ENCODE data around the gene PGAP1. TPM values are rescaled to one million over a fixed set of nuclear protein-coding genes. Genes with fewer than 3 reads are reported as not detected.

PGAP1 gene
- total RNA-seq, 1 experiment from 2014 or later: 7.1 TPM

DNA sequence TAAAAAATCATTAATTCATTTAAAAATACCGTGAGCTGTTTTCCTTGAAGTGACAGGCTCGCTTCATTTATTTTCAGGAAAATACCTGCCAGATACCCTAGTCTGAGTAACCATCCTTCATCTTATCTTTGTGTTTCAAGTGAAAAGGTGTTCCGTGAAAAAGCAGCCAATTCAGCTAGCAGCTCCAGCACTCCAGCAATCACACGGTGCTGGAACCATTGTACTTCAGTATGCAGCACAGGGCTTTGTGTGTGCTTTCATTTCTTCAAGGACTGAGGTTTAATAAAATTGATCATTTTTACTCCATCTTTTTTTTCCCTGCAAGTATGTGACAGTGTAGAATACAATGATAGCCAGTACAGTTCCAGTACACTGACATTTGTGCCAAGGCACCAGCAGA lies 39.1 kb upstream of the PGAP1 start:
- DNase-seq (ENCODE audit: low read depth, low spot score) (no peak), ATAC-seq (no peak)
- no peaks in the 10 kb centered on the region for H3K27me3 ChIP-seq (ENCODE audit: insufficient read depth, low read length)
- no peak for TF ChIP-seq SRF (IDR thresholded peaks at IDR 0.05; ENCODE audit: low read depth)
- TF ChIP-seq RAD21 (IDR thresholded peaks at IDR 0.05; ENCODE audit: low read depth): no peak
- TF ChIP-seq CBX3 (IDR thresholded peaks at IDR 0.05; ENCODE audit: low read depth): no peak
- TF ChIP-seq, protein P1, sequence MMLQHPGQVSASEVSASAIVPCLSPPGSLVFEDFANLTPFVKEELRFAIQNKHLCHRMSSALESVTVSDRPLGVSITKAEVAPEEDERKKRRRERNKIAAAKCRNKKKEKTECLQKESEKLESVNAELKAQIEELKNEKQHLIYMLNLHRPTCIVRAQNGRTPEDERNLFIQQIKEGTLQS (IDR thresholded peaks at IDR 0.05): no peak
- TF ChIP-seq JUND (IDR thresholded peaks at IDR 0.05): no peak
- TF ChIP-seq POLR2A (IDR thresholded peaks at IDR 0.05; ENCODE audit: borderline replicate concordance, extremely low read depth, insufficient read depth, insufficient read length): no peak
- TF ChIP-seq, protein P2, sequence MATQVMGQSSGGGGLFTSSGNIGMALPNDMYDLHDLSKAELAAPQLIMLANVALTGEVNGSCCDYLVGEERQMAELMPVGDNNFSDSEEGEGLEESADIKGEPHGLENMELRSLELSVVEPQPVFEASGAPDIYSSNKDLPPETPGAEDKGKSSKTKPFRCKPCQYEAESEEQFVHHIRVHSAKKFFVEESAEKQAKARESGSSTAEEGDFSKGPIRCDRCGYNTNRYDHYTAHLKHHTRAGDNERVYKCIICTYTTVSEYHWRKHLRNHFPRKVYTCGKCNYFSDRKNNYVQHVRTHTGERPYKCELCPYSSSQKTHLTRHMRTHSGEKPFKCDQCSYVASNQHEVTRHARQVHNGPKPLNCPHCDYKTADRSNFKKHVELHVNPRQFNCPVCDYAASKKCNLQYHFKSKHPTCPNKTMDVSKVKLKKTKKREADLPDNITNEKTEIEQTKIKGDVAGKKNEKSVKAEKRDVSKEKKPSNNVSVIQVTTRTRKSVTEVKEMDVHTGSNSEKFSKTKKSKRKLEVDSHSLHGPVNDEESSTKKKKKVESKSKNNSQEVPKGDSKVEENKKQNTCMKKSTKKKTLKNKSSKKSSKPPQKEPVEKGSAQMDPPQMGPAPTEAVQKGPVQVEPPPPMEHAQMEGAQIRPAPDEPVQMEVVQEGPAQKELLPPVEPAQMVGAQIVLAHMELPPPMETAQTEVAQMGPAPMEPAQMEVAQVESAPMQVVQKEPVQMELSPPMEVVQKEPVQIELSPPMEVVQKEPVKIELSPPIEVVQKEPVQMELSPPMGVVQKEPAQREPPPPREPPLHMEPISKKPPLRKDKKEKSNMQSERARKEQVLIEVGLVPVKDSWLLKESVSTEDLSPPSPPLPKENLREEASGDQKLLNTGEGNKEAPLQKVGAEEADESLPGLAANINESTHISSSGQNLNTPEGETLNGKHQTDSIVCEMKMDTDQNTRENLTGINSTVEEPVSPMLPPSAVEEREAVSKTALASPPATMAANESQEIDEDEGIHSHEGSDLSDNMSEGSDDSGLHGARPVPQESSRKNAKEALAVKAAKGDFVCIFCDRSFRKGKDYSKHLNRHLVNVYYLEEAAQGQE (IDR thresholded peaks at IDR 0.05; ENCODE audit: low read depth): no peak
- TF ChIP-seq ELF1 (IDR thresholded peaks at IDR 0.05; ENCODE audit: borderline replicate concordance, low read depth): no peak
- TF ChIP-seq, protein P3, sequence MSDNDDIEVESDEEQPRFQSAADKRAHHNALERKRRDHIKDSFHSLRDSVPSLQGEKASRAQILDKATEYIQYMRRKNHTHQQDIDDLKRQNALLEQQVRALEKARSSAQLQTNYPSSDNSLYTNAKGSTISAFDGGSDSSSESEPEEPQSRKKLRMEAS (IDR thresholded peaks at IDR 0.05): no peak
- TF ChIP-seq FOSL1 (IDR thresholded peaks at IDR 0.05; ENCODE audit: low read depth): no peak
- TF ChIP-seq YY1 (IDR thresholded peaks at IDR 0.05; ENCODE audit: extremely low read depth, insufficient replicate concordance, low read depth, low read length): no peak
- TF ChIP-seq EGR1 (IDR thresholded peaks at IDR 0.05; ENCODE audit: low read depth): no peak
- TF ChIP-seq ZFX (IDR thresholded peaks at IDR 0.05): no peak
- no peak for TF ChIP-seq CEBPB (IDR thresholded peaks at IDR 0.05; ENCODE audit: low read depth)
- TF ChIP-seq, protein P4, sequence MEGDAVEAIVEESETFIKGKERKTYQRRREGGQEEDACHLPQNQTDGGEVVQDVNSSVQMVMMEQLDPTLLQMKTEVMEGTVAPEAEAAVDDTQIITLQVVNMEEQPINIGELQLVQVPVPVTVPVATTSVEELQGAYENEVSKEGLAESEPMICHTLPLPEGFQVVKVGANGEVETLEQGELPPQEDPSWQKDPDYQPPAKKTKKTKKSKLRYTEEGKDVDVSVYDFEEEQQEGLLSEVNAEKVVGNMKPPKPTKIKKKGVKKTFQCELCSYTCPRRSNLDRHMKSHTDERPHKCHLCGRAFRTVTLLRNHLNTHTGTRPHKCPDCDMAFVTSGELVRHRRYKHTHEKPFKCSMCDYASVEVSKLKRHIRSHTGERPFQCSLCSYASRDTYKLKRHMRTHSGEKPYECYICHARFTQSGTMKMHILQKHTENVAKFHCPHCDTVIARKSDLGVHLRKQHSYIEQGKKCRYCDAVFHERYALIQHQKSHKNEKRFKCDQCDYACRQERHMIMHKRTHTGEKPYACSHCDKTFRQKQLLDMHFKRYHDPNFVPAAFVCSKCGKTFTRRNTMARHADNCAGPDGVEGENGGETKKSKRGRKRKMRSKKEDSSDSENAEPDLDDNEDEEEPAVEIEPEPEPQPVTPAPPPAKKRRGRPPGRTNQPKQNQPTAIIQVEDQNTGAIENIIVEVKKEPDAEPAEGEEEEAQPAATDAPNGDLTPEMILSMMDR (IDR thresholded peaks at IDR 0.05 in 2 of 3, conservative IDR thresholded peaks at IDR 0.05 in 1 of 3; ENCODE audit: borderline replicate concordance in 1 of 3, insufficient read depth in 1 of 3, low read depth in 2 of 3, low read length in 2 of 3): no peak
- no peak for TF ChIP-seq ZNF274 (IDR thresholded peaks at IDR 0.05; ENCODE audit: low read depth, low read length)
- no peak for TF ChIP-seq TCF7L2 (IDR thresholded peaks at IDR 0.05; ENCODE audit: borderline replicate concordance, extremely low read depth, insufficient read depth, insufficient read length)
- no peak for TF ChIP-seq EZH2phosphoT487 (IDR thresholded peaks at IDR 0.05; ENCODE audit: borderline replicate concordance)
- no peaks in the 10 kb centered on the region for H3K9me3 ChIP-seq (ENCODE audit: control insufficient read depth in 1 of 2, insufficient read depth in 1 of 2, low read depth in 1 of 2, low read length in 2 of 2)
- H3K4me1 ChIP-seq (ENCODE audit: control insufficient read depth in 1 of 2, insufficient read depth in 2 of 2, low read length in 2 of 2): peaks cover 0 to 4% of the 10 kb centered on the region in 2 experiments; a peak in 1 of 4 replicates
- ChIA-PET CTCF (no interaction called here), POLR2A (no interaction called here), RAD21 (ENCODE audit: low non-redundant PET in 1 of 2, low total read pairs in 2 of 2, uncharacterized antibody in 2 of 2, unreplicated experiment in 2 of 2) (no interaction called here)
- no peaks in the 10 kb centered on the region for H3K9me2 ChIP-seq (ENCODE audit: insufficient read depth)
- H3K79me2 ChIP-seq (ENCODE audit: insufficient read depth, low read length): no peaks in the 10 kb centered on the region
- intact Hi-C loops (cut with micrococcal nuclease): no loop called here
- H3K27ac ChIP-seq (ENCODE audit: low read depth, low read length): no peak overlapping the region
- H3K4me2 ChIP-seq (ENCODE audit: low read length): no peak overlapping the region
- no peak overlapping the region for H2AFZ ChIP-seq (ENCODE audit: low read depth, low read length, poor library complexity, severe bottlenecking)
- no TSS peak for BruUV-seq (replicated peaks)
- H3K4me3 ChIP-seq (replicated peaks in 1 of 2; ENCODE audit: low read depth in 1 of 2, low read length in 2 of 2): no peak overlapping the region
- no peaks in the 10 kb centered on the region for H3K36me3 ChIP-seq (ENCODE audit: control insufficient read depth in 1 of 2, insufficient read depth in 2 of 2, low read length in 2 of 2)
- H3K9ac ChIP-seq (ENCODE audit: low read length): no peak overlapping the region
- H4K20me1 ChIP-seq (ENCODE audit: insufficient read depth): no peaks in the 10 kb centered on the region
